ENCODE data around the gene PTPRM. TPM values are rescaled to one million over a fixed set of nuclear protein-coding genes. Genes with fewer than 3 reads are reported as not detected.

PTPRM gene
- total RNA-seq, 1 donor = 84.7 TPM

DNA sequence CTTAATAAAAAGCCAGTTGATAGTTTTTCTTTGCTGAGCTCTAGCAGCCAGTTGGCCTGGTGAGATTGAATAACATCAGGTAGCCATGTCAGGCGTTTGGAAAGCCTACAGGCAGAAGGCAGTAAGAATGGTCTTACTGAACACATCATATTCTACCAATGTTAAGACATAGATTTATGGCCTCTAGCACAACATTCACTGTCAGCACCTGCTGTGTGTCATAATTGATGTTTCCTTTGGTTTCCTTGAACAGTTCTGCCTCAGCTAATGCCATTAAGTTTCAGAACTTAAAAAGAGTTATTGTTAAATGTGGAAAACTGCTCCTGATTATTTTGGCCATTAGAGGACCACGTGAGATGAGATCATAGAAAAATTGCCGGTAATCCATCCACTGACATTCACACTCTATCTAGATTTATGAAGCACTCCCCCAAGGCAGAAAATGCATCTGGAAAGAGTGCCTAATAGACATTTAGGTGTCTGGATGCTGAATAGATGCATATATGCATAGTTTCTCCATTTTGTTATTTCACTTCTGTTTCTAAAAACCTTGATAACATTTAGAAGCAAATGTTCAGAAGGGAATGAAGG is 434.7 kb downstream of the PTPRM start:
- Histone ChIP-seq H4K20me1 (ENCODE audit: insufficient read depth, low read length) (no peaks in the 10 kb centered on the region), H3K27me3 (ENCODE audit: insufficient read depth, low read length) (no peaks in the 10 kb centered on the region), H3K4me3 (ENCODE audit: insufficient read depth, low read length) (no peak overlapping the region), H3K79me2 (ENCODE audit: insufficient read depth, low read length) (no peaks in the 10 kb centered on the region), H3K4me1 (ENCODE audit: insufficient read depth, low read length) (peaks cover 11% of the 10 kb centered on the region), H3K9me3 (ENCODE audit: low read depth, low read length) (no peaks in the 10 kb centered on the region), H3K27ac (ENCODE audit: low read depth, low read length) (no peak overlapping the region), H2AFZ (ENCODE audit: low read length) (no peak overlapping the region), H3K36me3 (ENCODE audit: insufficient read depth, low read length) (no peaks in the 10 kb centered on the region), H3K4me2 (ENCODE audit: insufficient read depth, low read length) (no peak overlapping the region)
- DNase-seq (ENCODE audit: insufficient read length, low spot score, missing footprints) = no peak
- TF ChIP-seq, protein P1, sequence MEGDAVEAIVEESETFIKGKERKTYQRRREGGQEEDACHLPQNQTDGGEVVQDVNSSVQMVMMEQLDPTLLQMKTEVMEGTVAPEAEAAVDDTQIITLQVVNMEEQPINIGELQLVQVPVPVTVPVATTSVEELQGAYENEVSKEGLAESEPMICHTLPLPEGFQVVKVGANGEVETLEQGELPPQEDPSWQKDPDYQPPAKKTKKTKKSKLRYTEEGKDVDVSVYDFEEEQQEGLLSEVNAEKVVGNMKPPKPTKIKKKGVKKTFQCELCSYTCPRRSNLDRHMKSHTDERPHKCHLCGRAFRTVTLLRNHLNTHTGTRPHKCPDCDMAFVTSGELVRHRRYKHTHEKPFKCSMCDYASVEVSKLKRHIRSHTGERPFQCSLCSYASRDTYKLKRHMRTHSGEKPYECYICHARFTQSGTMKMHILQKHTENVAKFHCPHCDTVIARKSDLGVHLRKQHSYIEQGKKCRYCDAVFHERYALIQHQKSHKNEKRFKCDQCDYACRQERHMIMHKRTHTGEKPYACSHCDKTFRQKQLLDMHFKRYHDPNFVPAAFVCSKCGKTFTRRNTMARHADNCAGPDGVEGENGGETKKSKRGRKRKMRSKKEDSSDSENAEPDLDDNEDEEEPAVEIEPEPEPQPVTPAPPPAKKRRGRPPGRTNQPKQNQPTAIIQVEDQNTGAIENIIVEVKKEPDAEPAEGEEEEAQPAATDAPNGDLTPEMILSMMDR (IDR thresholded peaks at IDR 0.05; ENCODE audit: extremely low read depth, low read depth, low read length) = no peak

- no peak for DNase-seq (ENCODE audit: insufficient read length, low spot score, missing footprints)
- no peaks in the 10 kb centered on the region for H3K27me3 ChIP-seq (ENCODE audit: insufficient read depth, low read length)
- H3K4me3 ChIP-seq (ENCODE audit: insufficient read depth, low read length) = peak overlapping the region; percentile 26
- no peaks in the 10 kb centered on the region for H4K20me1 ChIP-seq (ENCODE audit: insufficient read depth, low read length)
- no peak overlapping the region for H2AFZ ChIP-seq (ENCODE audit: low read length)
- H3K4me1 ChIP-seq (ENCODE audit: insufficient read depth, low read length) = peaks cover 11% of the 10 kb centered on the region
- H3K9me3 ChIP-seq (ENCODE audit: low read depth, low read length) = no peaks in the 10 kb centered on the region
- H3K79me2 ChIP-seq (ENCODE audit: insufficient read depth, low read length) = no peaks in the 10 kb centered on the region
- H3K27ac ChIP-seq (ENCODE audit: low read depth, low read length) = peak overlapping the region; percentile 46
- peak overlapping the region; percentile 76 for H3K4me2 ChIP-seq (ENCODE audit: insufficient read depth, low read length)
- TF ChIP-seq, protein P1 (IDR thresholded peaks at IDR 0.05; ENCODE audit: extremely low read depth, low read depth, low read length) = no peak
- no peaks in the 10 kb centered on the region for H3K36me3 ChIP-seq (ENCODE audit: insufficient read depth, low read length)
Measured at GRCh38 chr18:8003878-8004675, 437.0 kb downstream of the PTPRM start.

DNA sequence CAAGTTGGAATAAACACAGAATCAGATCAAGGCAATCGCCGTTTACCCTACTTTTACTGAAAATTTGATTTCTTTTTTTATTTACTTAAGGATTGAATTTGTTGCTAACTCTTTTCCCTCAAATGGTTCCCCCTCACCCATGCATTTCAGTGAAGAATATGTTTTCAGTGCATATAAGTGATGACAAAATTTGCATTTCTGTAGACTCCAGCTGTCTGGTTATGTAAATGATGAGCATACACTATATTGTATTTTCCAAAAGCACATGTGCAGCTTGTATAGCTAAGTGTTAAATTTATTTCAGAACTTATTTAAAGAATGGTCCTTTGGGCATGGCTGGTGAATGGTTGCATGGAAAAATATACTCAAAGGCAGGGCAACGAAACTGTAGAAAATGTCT is 437.7 kb downstream of the PTPRM start:
- Histone ChIP-seq H3K27ac (ENCODE audit: low read depth, low read length) (no peak overlapping the region), H3K79me2 (ENCODE audit: insufficient read depth, low read length) (no peaks in the 10 kb centered on the region), H2AFZ (ENCODE audit: low read length) (no peak overlapping the region), H4K20me1 (ENCODE audit: insufficient read depth, low read length) (no peaks in the 10 kb centered on the region), H3K36me3 (ENCODE audit: insufficient read depth, low read length) (no peaks in the 10 kb centered on the region), H3K4me2 (ENCODE audit: insufficient read depth, low read length) (peak overlapping the region; percentile 76), H3K9me3 (ENCODE audit: low read depth, low read length) (no peaks in the 10 kb centered on the region), H3K27me3 (ENCODE audit: insufficient read depth, low read length) (no peaks in the 10 kb centered on the region), H3K4me1 (ENCODE audit: insufficient read depth, low read length) (peaks cover 11% of the 10 kb centered on the region), H3K4me3 (ENCODE audit: insufficient read depth, low read length) (no peak overlapping the region)
- DNase-seq (ENCODE audit: insufficient read length, low spot score, missing footprints) = no peak
- TF ChIP-seq, protein P1 (IDR thresholded peaks at IDR 0.05; ENCODE audit: extremely low read depth, low read depth, low read length) = no peak

DNA sequence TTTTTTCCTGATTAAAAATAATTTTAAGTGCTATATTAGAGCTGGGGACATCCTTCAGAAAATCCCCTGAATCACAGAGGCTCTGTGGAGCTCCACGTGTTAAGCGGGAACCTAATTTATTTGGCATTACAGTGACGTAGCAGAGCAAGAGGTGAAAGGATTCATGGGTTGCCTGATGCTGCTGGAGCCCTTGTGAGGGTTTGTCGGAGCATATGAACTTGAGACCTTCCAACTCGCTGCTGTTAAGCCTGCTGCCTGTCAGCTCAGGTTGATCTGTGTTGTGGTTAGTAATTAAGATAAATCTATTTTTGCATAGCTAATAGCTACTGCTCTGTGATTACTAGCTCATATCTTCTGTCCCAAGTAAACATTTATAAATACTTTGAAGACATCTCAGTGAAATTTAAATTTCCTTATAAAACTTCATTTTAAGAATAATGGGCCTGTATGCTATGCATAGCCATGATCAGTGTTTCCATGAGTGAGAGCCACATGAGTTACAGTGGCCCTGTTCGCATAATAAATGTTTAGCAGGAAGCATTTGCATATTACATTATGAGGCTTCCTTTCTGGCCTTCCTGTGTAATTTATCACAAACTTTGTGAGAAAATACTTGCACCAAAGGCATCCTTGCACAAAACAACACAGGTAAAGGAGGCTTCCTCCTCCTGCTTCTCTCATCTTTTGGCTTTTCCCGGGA is 438.9 kb downstream of the PTPRM start:
- H2AFZ ChIP-seq (ENCODE audit: low read length) = no peak overlapping the region
- TF ChIP-seq, protein P1 (IDR thresholded peaks at IDR 0.05; ENCODE audit: extremely low read depth, low read depth, low read length) = no peak
- DNase-seq (ENCODE audit: insufficient read length, low spot score, missing footprints) = no peak
- H3K36me3 ChIP-seq (ENCODE audit: insufficient read depth, low read length) = no peaks in the 10 kb centered on the region
- H3K4me3 ChIP-seq (ENCODE audit: insufficient read depth, low read length) = no peak overlapping the region
- H3K79me2 ChIP-seq (ENCODE audit: insufficient read depth, low read length) = no peaks in the 10 kb centered on the region
- H3K4me1 ChIP-seq (ENCODE audit: insufficient read depth, low read length) = peaks cover 11% of the 10 kb centered on the region
- H4K20me1 ChIP-seq (ENCODE audit: insufficient read depth, low read length) = no peaks in the 10 kb centered on the region
- no peak overlapping the region for H3K4me2 ChIP-seq (ENCODE audit: insufficient read depth, low read length)
- H3K27ac ChIP-seq (ENCODE audit: low read depth, low read length) = no peak overlapping the region
- H3K27me3 ChIP-seq (ENCODE audit: insufficient read depth, low read length) = no peaks in the 10 kb centered on the region
- H3K9me3 ChIP-seq (ENCODE audit: low read depth, low read length) = no peaks in the 10 kb centered on the region

Data from osteoblast (primary cell).